NCI-H2171 treated with DMSO at 0.1 percent for 48 hours (cell line): ENCODE measurements around the gene KRT86.
A peak's percentile ranks its signal among the peaks of the same experiment; 100 is the strongest.
"Not testable (repeated sequence)": the region's sequence is repeated elsewhere in the genome, so short reads cannot be mapped to it uniquely, and the experiment has no call there.

Source experiments
- DNase-seq: peaks from one replicate; lab custom pipeline; 2025; lab: John Stamatoyannopoulos, UW

Gene KRT86

GRCh38 chr12:52291267-52291935 is 17.0 kb downstream of the KRT86 start, which contains the start of gene KRT81:
Gene KRT81, minus strand, starts transcription at chr12:52291534. Its CDS starts 69 bp downstream, at chr12:52291465.
- DNase-seq: peak; percentile 66

GRCh38 chr12:52293926-52294325 is 19.5 kb downstream of the KRT86 start:
- DNase-seq: no peak

- DNase-seq: no peak
Measured at GRCh38 chr12:52294803-52295202, 20.4 kb downstream of the KRT86 start.

GRCh38 chr12:52295663-52296062 is 21.2 kb downstream of the KRT86 start:
- no peak for DNase-seq

GRCh38 chr12:52296572-52297215 is 22.2 kb downstream of the KRT86 start:
- DNase-seq: no peak

GRCh38 chr12:52298677-52299190 is 24.3 kb downstream of the KRT86 start:
- DNase-seq: no peak

- no peak for DNase-seq
Measured at GRCh38 chr12:52300796-52301691, 26.6 kb downstream of the KRT86 start.

GRCh38 chr12:52301721-52302120 is 27.3 kb downstream of the KRT86 start:
- DNase-seq: not testable (repeated sequence)

- DNase-seq: peak; percentile 67
Measured at GRCh38 chr12:52302242-52302914, 27.9 kb downstream of the KRT86 start.

GRCh38 chr12:52304941-52305411 is 30.5 kb downstream of the KRT86 start:
- DNase-seq: not testable (repeated sequence)

GRCh38 chr12:52305921-52306705 is 31.7 kb downstream of the KRT86 start:
- DNase-seq: no peak

- DNase-seq: no peak
Measured at GRCh38 chr12:52306731-52307130, 32.3 kb downstream of the KRT86 start.

- DNase-seq: peak; percentile 86
Measured at GRCh38 chr12:52307836-52308805, 33.7 kb downstream of the KRT86 start.

GRCh38 chr12:52308806-52309425 is 34.5 kb downstream of the KRT86 start:
- DNase-seq: no peak

GRCh38 chr12:52310622-52311284 is 36.3 kb downstream of the KRT86 start:
- DNase-seq: no peak

- DNase-seq: no peak
Measured at GRCh38 chr12:52311285-52311648, 36.8 kb downstream of the KRT86 start.

GRCh38 chr12:52312086-52312485 is 37.6 kb downstream of the KRT86 start:
- DNase-seq: no peak

GRCh38 chr12:52313461-52313860 is 39.0 kb downstream of the KRT86 start:
- DNase-seq: no peak

- no peak for DNase-seq
Measured at GRCh38 chr12:52313926-52314325, 39.5 kb downstream of the KRT86 start.
